Measurements from ENCODE around the gene PARVA.

- no peak for TF ChIP-seq CTCF (IDR thresholded peaks at IDR 0.05; ENCODE audit: poor library complexity)
- TF ChIP-seq EZH2 (IDR thresholded peaks at IDR 0.05; ENCODE audit: borderline replicate concordance): no peak
- no peak for TF ChIP-seq EZH2phosphoT487 (IDR thresholded peaks at IDR 0.05; ENCODE audit: low read depth, severe bottlenecking, unreplicated experiment)
Observed at GRCh38 chr11:12449961-12450715, 72.8 kb downstream of the PARVA start.
